LNCAP (cell line): Measurements from ENCODE around the gene PXDN.

Experiments
- TF ChIP-seq, protein P1 (sequence below): fragments of 450-650 bp; IDR thresholded peaks from 2 replicates; pipeline ENCODE4 v1.5.1; 2017; ENCODE audit warnings: mild to moderate bottlenecking

The PXDN gene

DNA sequence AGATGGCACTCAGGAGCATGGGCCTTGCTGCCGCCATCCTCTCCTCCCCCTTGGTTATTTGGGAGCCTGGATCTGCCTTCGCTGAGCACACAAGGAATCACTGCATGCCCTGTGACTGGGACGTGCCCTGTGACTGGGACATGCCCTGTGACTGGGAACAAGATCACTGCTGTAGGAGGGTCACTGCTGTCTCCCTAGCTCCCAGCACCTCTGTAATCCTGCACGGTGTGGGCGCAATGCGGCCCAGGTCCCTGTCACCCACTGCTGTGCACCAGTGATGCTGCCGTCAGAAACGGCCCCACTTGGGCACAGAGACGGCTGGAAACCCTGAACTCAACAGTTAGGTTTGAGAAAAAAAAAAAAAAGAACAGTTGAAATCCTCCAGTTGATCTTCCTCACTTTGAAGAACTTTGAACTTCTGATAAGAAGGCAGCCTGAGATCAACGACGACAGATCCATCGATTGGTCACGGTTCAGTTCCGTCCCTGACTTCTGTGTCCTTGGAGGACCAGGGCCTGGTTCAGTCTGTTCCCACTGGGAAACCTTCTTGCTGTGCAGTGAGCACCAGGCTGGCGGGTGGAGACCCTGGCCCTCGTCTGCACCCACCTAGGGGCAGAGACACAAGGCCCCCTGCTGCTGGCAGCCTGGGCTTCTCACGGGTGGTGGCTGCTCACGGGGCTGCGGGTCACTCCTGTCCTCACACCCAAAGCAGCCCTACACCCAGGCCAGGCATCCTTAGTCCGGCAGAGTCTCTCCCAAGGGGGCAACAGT is 125.9 kb downstream of the PXDN start:
- TF ChIP-seq, protein P1, sequence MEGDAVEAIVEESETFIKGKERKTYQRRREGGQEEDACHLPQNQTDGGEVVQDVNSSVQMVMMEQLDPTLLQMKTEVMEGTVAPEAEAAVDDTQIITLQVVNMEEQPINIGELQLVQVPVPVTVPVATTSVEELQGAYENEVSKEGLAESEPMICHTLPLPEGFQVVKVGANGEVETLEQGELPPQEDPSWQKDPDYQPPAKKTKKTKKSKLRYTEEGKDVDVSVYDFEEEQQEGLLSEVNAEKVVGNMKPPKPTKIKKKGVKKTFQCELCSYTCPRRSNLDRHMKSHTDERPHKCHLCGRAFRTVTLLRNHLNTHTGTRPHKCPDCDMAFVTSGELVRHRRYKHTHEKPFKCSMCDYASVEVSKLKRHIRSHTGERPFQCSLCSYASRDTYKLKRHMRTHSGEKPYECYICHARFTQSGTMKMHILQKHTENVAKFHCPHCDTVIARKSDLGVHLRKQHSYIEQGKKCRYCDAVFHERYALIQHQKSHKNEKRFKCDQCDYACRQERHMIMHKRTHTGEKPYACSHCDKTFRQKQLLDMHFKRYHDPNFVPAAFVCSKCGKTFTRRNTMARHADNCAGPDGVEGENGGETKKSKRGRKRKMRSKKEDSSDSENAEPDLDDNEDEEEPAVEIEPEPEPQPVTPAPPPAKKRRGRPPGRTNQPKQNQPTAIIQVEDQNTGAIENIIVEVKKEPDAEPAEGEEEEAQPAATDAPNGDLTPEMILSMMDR: no peak

DNA sequence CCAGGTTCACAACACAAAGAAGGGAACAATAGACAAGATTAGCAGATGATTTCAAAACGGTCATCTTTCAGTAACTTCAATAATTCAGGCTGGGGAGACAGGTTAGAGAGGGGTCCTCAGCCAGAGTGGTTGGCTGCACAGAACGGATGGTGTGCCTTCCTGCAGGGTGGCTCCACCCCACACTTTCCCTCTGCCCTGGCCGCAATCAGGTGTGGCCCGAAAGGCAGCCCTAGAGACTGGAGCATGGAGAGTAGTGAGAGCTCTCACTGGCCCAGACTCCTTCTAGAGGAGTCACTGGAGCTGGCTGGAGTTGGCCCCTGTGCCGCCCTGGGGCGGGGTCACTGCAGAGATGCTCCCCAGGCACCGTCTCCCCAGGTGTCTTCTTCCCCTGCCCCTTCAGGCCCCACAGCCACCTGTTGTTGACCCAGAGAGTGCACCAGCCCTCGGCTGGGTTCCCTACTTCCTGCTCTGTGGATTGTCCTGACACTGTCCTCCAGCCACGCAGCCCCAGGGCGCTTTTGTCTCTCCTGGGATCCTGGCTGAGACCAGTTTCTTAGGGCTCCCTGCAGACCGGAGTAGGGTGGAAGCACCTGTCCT is 126.8 kb downstream of the PXDN start:
- TF ChIP-seq, protein P1: no peak

DNA sequence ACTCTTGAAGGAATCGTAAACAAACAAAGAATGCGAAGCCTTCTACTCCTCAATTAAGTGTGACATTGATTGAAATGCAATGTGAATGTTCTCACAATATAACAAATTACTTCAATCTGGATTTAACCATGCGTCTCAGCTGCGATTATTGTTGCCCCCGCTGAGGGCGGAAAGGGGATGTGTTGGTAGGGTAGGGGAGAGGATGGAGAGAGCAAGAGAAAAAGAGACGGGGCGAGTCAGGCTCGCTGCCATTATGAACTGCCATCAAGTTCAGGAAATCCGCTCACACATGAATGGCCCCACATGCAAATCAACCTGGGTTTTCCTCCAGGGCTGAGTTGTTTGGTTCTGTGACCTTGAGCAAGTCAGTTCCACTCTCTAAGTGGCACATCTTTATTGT is 129.8 kb downstream of the PXDN start:
- TF ChIP-seq, protein P1: no peak

DNA sequence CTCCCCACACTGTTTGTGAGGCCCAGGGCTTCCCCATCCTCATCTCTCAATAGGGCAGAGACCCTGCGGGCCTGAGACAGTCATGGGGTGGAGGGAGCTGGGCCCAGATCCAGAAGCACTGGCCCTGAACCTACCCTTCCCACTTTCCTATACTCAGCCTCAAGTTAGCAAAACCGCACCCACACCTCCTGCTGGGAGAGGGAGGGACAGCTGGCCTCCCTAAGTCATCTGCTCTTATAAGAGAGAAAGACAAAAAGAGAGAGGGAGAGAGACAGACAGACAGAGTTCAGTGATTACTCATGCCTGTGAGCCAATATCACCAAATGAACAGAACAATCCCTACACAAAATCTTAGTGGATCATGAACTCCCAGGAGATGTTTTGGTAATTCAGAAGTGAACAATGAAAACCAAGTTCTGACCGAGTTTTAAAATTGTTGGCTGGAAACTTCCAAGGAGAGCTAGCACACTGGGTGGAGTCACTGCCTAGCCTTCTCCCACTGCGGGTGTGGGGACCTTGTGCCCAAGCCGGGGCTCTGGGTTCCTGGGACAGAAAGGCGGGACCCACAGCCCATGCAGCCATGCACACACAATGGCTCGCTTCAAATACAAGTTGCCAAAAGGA is 130.5 kb downstream of the PXDN start:
- TF ChIP-seq, protein P1: no peak

DNA sequence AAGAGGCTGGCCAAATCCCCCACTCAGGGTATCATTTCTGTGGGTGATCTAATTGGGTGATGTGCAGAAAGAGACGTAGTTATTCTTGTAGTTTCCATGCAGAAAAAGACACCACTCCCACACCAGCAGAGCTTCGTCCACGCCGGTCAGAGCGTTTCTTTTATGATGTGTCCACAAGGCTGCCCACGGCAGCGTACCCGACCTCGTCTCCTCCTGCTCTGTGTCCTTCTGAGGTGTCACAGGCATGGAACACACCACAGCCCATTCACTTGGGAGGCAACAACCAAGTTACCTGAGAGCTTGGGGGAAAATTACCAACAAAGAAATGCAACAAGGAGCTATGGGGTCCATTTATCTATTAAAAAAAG is 131.3 kb downstream of the PXDN start:
- TF ChIP-seq, protein P1: no peak

DNA sequence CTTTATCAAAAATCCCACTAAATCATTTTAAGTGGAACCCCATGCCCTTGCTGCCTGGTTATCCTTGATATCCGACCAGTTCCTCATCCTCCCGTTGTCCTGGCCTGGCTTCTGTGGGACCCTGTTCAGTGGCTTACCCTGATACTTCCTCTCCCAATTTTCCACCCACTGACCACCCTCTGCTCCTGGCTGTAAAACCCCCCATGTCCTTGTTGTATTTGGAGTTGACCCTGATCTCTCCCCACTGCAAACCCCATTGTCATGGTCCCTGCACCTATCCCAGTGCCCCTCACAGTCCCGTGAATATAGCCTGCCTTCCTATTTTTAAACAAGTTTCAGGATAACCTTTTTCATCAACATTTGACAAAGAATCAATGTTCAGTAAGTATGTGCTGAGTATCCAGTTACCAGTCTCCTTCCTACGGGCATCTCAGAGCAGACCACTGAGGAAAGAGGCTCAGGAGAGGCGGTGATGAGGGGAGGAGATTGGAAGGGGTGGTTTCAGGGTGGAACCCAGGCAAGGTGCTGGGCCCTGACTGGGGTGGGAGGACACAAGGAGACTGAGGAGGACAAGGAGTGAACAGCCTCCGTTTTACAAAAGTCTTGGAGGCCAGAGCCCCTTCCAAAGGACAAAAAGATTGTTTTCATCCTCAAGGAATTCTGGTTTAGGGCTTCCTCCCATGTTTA is 131.8 kb downstream of the PXDN start:
- TF ChIP-seq, protein P1: no peak

DNA sequence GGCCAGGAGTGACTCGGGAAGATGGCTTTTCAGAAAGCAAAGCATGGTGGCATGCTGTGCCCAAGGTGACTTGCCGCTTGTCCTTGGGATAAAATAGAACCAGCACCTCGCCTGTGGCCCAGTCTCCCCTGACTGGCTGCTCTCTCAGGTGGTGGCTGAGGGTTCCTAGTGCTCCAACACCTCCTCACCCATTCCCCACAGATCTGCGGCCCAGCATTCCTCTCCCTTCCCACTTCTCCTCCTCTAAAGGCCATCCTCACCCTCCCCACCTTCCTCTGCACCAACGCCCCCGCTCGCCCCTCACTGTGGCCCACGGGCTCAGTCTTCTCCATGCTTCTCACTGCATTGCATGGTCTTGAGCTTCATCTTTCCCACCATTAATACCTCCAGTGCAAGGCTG is 132.4 kb downstream of the PXDN start:
- TF ChIP-seq, protein P1: no peak
